Neural progenitor cell (in vitro differentiated cells): ENCODE data around the gene SPTLC3.

Experiments used
- CTCF ChIP-seq: fragments of 200-600 bp; sonication (generic); IDR thresholded peaks from 2 replicates; pipeline ENCODE4 v1.5.1; 2017; ENCODE audit warnings: antibody characterized with exemption, mild to moderate bottlenecking
- EZH2 ChIP-seq: fragments of 200-600 bp; sonication (generic); IDR thresholded peaks from 2 replicates; pipeline ENCODE4 v1.6.1; 2017; ENCODE audit warnings: antibody characterized with exemption, mild to moderate bottlenecking, moderate library complexity

DNA sequence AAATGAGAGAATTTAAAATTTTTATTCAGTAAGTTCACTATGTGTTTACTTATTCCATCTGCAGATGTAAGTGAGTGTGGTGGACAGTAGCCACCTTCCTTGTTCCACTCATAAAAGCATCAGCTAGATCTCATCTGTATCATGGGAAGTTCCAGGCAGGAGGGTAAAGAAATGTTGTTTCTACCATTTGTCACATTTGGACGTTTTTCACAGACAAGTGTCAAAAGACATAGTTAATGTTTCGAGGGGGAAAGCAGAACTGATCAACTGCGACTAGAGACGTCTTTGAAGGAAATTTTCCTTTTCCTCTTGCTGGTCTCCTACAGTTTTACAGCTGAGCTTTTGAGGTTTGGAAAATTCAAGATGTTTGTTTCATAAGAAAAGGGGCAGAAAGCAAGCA lies 156.4 kb downstream of the SPTLC3 start:
- TF ChIP-seq CTCF (no peak), EZH2 (no peak)
